ENCODE results near the gene GNB1L. TPM values are rescaled to one million over a fixed set of nuclear protein-coding genes. Genes with fewer than 3 reads are reported as not detected.

GNB1L gene
- total and polyA plus RNA-seq, 10 of the 15 experiments (the other 5 are each of a cell fraction or from before 2014, with no cell fraction given), result 0.21 to 19.4 (median 6.8) TPM

- H2AFZ ChIP-seq (ENCODE audit: control insufficient read depth, low read depth, low read length), result no peak overlapping the region
- 66% methylated on average over 22 of the region's 23 CpGs for WGBS (ENCODE audit: insufficient coverage, insufficient replicate concordance, low lambda C conversion rate, missing lambda C conversion rate)
These were observed 21.0 kb upstream of the GNB1L start for GRCh38 chr22:19875531-19876313.

More at GRCh38 chr22:19875531-19876313, 21.0 kb upstream of the GNB1L start:
- no peak for DNase-seq (ENCODE audit: low read depth, low spot score)
- Histone ChIP-seq H3K4me3 (no peak overlapping the region), H4K20me1 (ENCODE audit: control insufficient read depth, insufficient read depth) (no peaks in the 10 kb centered on the region), H3K36me3 (ENCODE audit: control insufficient read depth in 2 of 2, insufficient read depth in 2 of 2, low read length in 1 of 2) (no peaks in the 10 kb centered on the region), H3K27ac (ENCODE audit: control insufficient read depth, insufficient read depth) (no peak overlapping the region), H3K9ac (ENCODE audit: control insufficient read depth, insufficient read depth, low read length) (no peak overlapping the region), H3K27me3 (replicated peaks in 1 of 2; ENCODE audit: control insufficient read depth in 2 of 2, insufficient read depth in 2 of 2, low read length in 1 of 2) (no peaks in the 10 kb centered on the region), H3K4me1 (ENCODE audit: control insufficient read depth, insufficient read depth, low read length) (no peaks in the 10 kb centered on the region), H3K9me3 (replicated peaks; ENCODE audit: control insufficient read depth, insufficient read depth, low read length) (no peaks in the 10 kb centered on the region), H3K79me2 (ENCODE audit: control insufficient read depth, insufficient read depth, low read length) (no peaks in the 10 kb centered on the region), H3K4me2 (ENCODE audit: control insufficient read depth, insufficient read depth) (no peak overlapping the region)
- RAD21 ChIA-PET (ENCODE audit: unreplicated experiment), result no interaction called here
- TF ChIP-seq RB1 (IDR thresholded peaks at IDR 0.05; ENCODE audit: borderline replicate concordance), result no peak
- TF ChIP-seq RCOR1 (conservative IDR thresholded peaks at IDR 0.05; ENCODE audit: low read depth, low read length), result no peak
- TF ChIP-seq, protein P1, sequence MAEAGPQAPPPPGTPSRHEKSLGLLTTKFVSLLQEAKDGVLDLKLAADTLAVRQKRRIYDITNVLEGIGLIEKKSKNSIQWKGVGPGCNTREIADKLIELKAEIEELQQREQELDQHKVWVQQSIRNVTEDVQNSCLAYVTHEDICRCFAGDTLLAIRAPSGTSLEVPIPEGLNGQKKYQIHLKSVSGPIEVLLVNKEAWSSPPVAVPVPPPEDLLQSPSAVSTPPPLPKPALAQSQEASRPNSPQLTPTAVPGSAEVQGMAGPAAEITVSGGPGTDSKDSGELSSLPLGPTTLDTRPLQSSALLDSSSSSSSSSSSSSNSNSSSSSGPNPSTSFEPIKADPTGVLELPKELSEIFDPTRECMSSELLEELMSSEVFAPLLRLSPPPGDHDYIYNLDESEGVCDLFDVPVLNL (IDR thresholded peaks at IDR 0.05; ENCODE audit: low read depth, low read length), result no peak
- TF ChIP-seq SPI1 (IDR thresholded peaks at IDR 0.05; ENCODE audit: borderline replicate concordance, insufficient read depth, low read depth, low read length), result no peak
- TF ChIP-seq TCF12 (IDR thresholded peaks at IDR 0.05; ENCODE audit: low read depth, low read length), result no peak
- no peak for TF ChIP-seq NR2C2 (IDR thresholded peaks at IDR 0.05; ENCODE audit: borderline replicate concordance, control insufficient read depth, insufficient read length, low read depth)
- TF ChIP-seq E4F1 (IDR thresholded peaks at IDR 0.05; ENCODE audit: borderline replicate concordance, partially characterized antibody), result no peak
- TF ChIP-seq SUPT20H (IDR thresholded peaks at IDR 0.05; ENCODE audit: borderline replicate concordance, control insufficient read depth, low read depth, low read length), result no peak
- no peak for TF ChIP-seq KLF5 (IDR thresholded peaks at IDR 0.05; ENCODE audit: partially characterized antibody)
- TF ChIP-seq POLR2AphosphoS5 (IDR thresholded peaks at IDR 0.05; ENCODE audit: low read length), result no peak
- no peak for TF ChIP-seq SREBF2 (IDR thresholded peaks at IDR 0.05; ENCODE audit: low read length)
- POLR2A ChIA-PET, result no interaction called here
- ATAC-seq, result no peak
- no TSS peak for BruUV-seq (replicated peaks)
- intact Hi-C loops (cut with micrococcal nuclease; ENCODE audit: unreplicated experiment), result no loop called here
- no peak for FAIRE-seq
- in situ Hi-C loops (cut with MboI), result no loop called here
- SMC1A ChIA-PET (ENCODE audit: uncharacterized antibody, unreplicated experiment), result no interaction called here
- CTCF ChIA-PET, result no interaction called here

Data from GM12878 (cell line).